HepG2 (cell line): Measurements from ENCODE around the gene EPB41L4A. TPM values are rescaled to one million over a fixed set of nuclear protein-coding genes. Genes with fewer than 3 reads are reported as not detected.

ENCODE experiments used
- ATAC-seq: fragments of 200-7000 bp; cut with Tn5 transposase; 3 replicates; pipeline ENCODE4 v1.9.1; 2020; ENCODE audit warnings: mild to moderate bottlenecking, moderate library complexity
- BruUV-seq: library from RNA; stranded (reverse); fragments of 400-500 nt; replicated peaks from 2 replicates; lab custom pipeline; 2021; lab: Mats Ljungman, UMichigan
- CTCF ChIA-PET: fragments of 300-600 bp; formaldehyde crosslinking; extraction: SDS; loops from one replicate; lab custom pipeline; 2021; ENCODE audit warnings: low total read pairs, inconsistent platforms, low intra/inter-chr PET ratio; lab: Yijun Ruan, JAX
- POLR2A ChIA-PET: fragments of 350-600 bp; sonication (Branson Sonifier 250); formaldehyde crosslinking; loops from one replicate; lab custom pipeline; 2020; ENCODE audit warnings: antibody characterized with exemption, inconsistent platforms; lab: Yijun Ruan, JAX
- DNase-seq: peaks from one replicate; pipeline ENCODE4 v3.0.0-alpha.2; 2015; ENCODE audit warnings: low spot score
- FAIRE-seq: peaks from 3 replicates; lab custom pipeline; 2011; peaks lifted over from hg19 to GRCh38; lab: Jason Lieb, UNC
- H2AFZ ChIP-seq: one replicate; pipeline ENCODE4 v1.6.1; 2011; ENCODE audit warnings: low read length, inconsistent platforms
- H3K27ac ChIP-seq: fragments of 300-600 bp; 3 replicates; pipeline ENCODE4 v1.8.0; 2011; ENCODE audit warnings: mixed run types, mild to moderate bottlenecking, mixed read lengths, low read length, inconsistent platforms; ENCODE audit not compliant: insufficient read depth; ENCODE audit errors: extremely low read length
- H3K27me3 ChIP-seq, 2 experiments: fragments of 200-600 bp in 1 of 2; 2 replicates in 1 of 2; 3 replicates in 1 of 2; pipeline versions ENCODE4 v1.6.0 to v1.8.0; 2011; ENCODE audit warnings: low read length in 2 of 2, mild to moderate bottlenecking in 2 of 2, moderate library complexity in 2 of 2, inconsistent platforms in 1 of 2; ENCODE audit not compliant: insufficient read depth in 2 of 2, control insufficient read depth in 1 of 2
- H3K36me3 ChIP-seq, 2 experiments: fragments of 200-600 bp in 1 of 2; replicated peaks in 1 of 2; 2 replicates in 1 of 2; 3 replicates in 1 of 2; pipeline versions ENCODE4 v1.5.1 to v1.8.0; 2011; ENCODE audit warnings: low read length in 2 of 2, inconsistent platforms in 1 of 2; ENCODE audit not compliant: insufficient read depth in 2 of 2, control insufficient read depth in 1 of 2
- H3K4me1 ChIP-seq: 2 replicates; pipeline ENCODE4 v1.5.1; 2012; ENCODE audit warnings: low read length, inconsistent platforms; ENCODE audit not compliant: insufficient read depth
- H3K4me2 ChIP-seq: 2 replicates; pipeline ENCODE4 v1.6.0; 2011; ENCODE audit warnings: low read depth, low read length, inconsistent platforms
- H3K4me3 ChIP-seq, 3 experiments: fragments of 200-600 bp in 1 of 3; sonication (generic), shearing (Covaris generic) in 1 of 3; replicated peaks in 1 of 3; 2 replicates each; pipeline ENCODE4 v1.5.1; 2011 to 2016; ENCODE audit warnings: low read length in 3 of 3, inconsistent platforms in 2 of 3, low read depth in 2 of 3, mild to moderate bottlenecking in 2 of 3, control low read depth in 1 of 3, mixed read lengths in 1 of 3; ENCODE audit not compliant: insufficient read depth in 1 of 3
- H3K79me2 ChIP-seq: one replicate; pipeline ENCODE4 v1.6.1; 2011; ENCODE audit warnings: low read length, inconsistent platforms; ENCODE audit not compliant: insufficient read depth
- H3K9ac ChIP-seq: 2 replicates; pipeline ENCODE4 v1.6.0; 2011; ENCODE audit warnings: mild to moderate bottlenecking, low read depth, low read length, inconsistent platforms; ENCODE audit not compliant: insufficient read depth
- H3K9me3 ChIP-seq: 2 replicates; pipeline ENCODE4 v1.5.1; 2012; ENCODE audit warnings: mild to moderate bottlenecking, low read length
- H4K20me1 ChIP-seq: 2 replicates; pipeline ENCODE4 v1.6.0; 2011; ENCODE audit warnings: inconsistent platforms, mild to moderate bottlenecking, low read length, moderate library complexity; ENCODE audit not compliant: insufficient read depth
- ATAD3A ChIP-seq: sonication (generic); formaldehyde crosslinking; IDR thresholded peaks from 2 replicates; pipeline ENCODE4 v1.4.0; 2020; ENCODE audit warnings: missing genetic modification reagents
- DMAP1 ChIP-seq: IDR thresholded peaks from 2 replicates; pipeline ENCODE4 v1.6.1; 2016
- IRF1 ChIP-seq: sonication (generic); formaldehyde crosslinking; IDR thresholded peaks from 2 replicates; pipeline ENCODE4 v1.4.0; 2020; ENCODE audit warnings: low read depth, mild to moderate bottlenecking, missing genetic modification reagents
- MTA3 ChIP-seq: sonication (generic); formaldehyde crosslinking; IDR thresholded peaks from 2 replicates; pipeline ENCODE4 v1.4.0; 2020; ENCODE audit warnings: missing genetic modification reagents
- NFE2 ChIP-seq: sonication (generic); formaldehyde crosslinking; IDR thresholded peaks from 2 replicates; pipeline ENCODE4 v1.4.0; 2020; ENCODE audit warnings: missing genetic modification reagents
- PRDM10 ChIP-seq: sonication (generic); formaldehyde crosslinking; IDR thresholded peaks from 2 replicates; pipeline ENCODE4 v1.4.0; 2020; ENCODE audit warnings: low read depth, missing genetic modification reagents
- REST ChIP-seq, 2 experiments: IDR thresholded peaks; 2 replicates each; pipeline ENCODE4 v1.6.1; 2011 to 2012; ENCODE audit warnings: low read length in 2 of 2, borderline replicate concordance in 1 of 2, low read depth in 1 of 2, mild to moderate bottlenecking in 1 of 2, moderate library complexity in 1 of 2
- SOX6 ChIP-seq, 2 experiments: fragments of 450-650 bp in 1 of 2; sonication (generic) in 1 of 2; formaldehyde crosslinking in 1 of 2; IDR thresholded peaks; 2 replicates each; pipeline versions ENCODE4 v1.4.0 to v1.6.1; 2017 to 2020; ENCODE audit warnings: antibody characterized with exemption in 1 of 2, mild to moderate bottlenecking in 1 of 2, missing genetic modification reagents in 1 of 2
- TBX2 ChIP-seq: sonication (generic); formaldehyde crosslinking; IDR thresholded peaks from 2 replicates; pipeline ENCODE4 v1.5.0; 2020; ENCODE audit warnings: missing genetic modification reagents, mild to moderate bottlenecking, borderline replicate concordance
- ZC3H13 ChIP-seq: sonication (generic); formaldehyde crosslinking; IDR thresholded peaks from 2 replicates; pipeline ENCODE4 v1.8.1; 2023; ENCODE audit warnings: mild to moderate bottlenecking, missing genetic modification reagents, moderate library complexity
- ZNF350 ChIP-seq: sonication (generic); formaldehyde crosslinking; IDR thresholded peaks from 2 replicates; pipeline ENCODE4 v1.4.0; 2020; ENCODE audit warnings: mild to moderate bottlenecking, low read depth, missing genetic modification reagents, borderline replicate concordance
- ZNF761 ChIP-seq: sonication (generic); formaldehyde crosslinking; conservative IDR thresholded peaks from 2 replicates; pipeline ENCODE4 v1.4.0; 2020; ENCODE audit warnings: mild to moderate bottlenecking, missing genetic modification reagents
- ZNF772 ChIP-seq: sonication (generic); formaldehyde crosslinking; IDR thresholded peaks from 2 replicates; pipeline ENCODE4 v1.5.0; 2020; ENCODE audit warnings: mild to moderate bottlenecking, missing genetic modification reagents
- ZSCAN21 ChIP-seq: sonication (generic); formaldehyde crosslinking; IDR thresholded peaks from 2 replicates; pipeline ENCODE4 v1.8.0; 2022; ENCODE audit warnings: mild to moderate bottlenecking, missing genetic modification reagents, moderate library complexity, borderline replicate concordance
- WGBS: methylation state at CpG from one replicate; pipeline ENCODE4 v1.1.6; 2017; ENCODE audit warnings: low lambda C conversion rate; 5-methylcytosine and 5-hydroxymethylcytosine counted together
- in situ Hi-C: cut with HindIII; loops from 2 replicates; pipeline ENCODE4 v1.10.0; 2017; ENCODE audit warnings: low pct_unique_long_range_greater_than_20kb; ENCODE audit not compliant: extremely low pct_ligation_motif_present
- intact Hi-C: fragments of 100-400 bp; cut with micrococcal nuclease; formaldehyde crosslinking; loops from one replicate; pipeline ENCODE4 v1.10.0; 2022; ENCODE audit not compliant: unreplicated experiment
- polyA plus RNA-seq, 8 experiments: library from polyadenylated mRNA; depleted of rRNA in 3 of 8; stranded (reverse) in 7 of 8; unstranded in 1 of 8; fragments of >200 nt; fragmentation: Illumina TruSeq in 4 of 8; extraction: Trizol in 4 of 8; gene quantifications; 2 replicates each; pipeline versions ENCODE4 v1.2.1 to v1.2.3, GENCODE V29; 2011 to 2016; ENCODE audit warnings: low read depth in 4 of 8, missing spikeins in 1 of 8, mixed read lengths in 1 of 8; ENCODE audit not compliant: insufficient read depth in 1 of 8
- total RNA-seq, 5 experiments: library from RNA; depleted of rRNA; stranded (reverse); fragments of >200 nt; fragmentation: Illumina TruSeq; extraction: Trizol; gene quantifications; 2 replicates each; pipeline ENCODE4 v1.2.3, GENCODE V29; 2016; ENCODE audit warnings: low read depth in 1 of 5

The EPB41L4A gene
- total and polyA plus RNA-seq, 2 of the 13 experiments (the other 11 are each of a cell fraction or from before 2014, with no cell fraction given) = 0.07 TPM; not detected in 1

- in situ Hi-C loops (no loop called here), intact Hi-C loops (no loop called here)
- BruUV-seq = no TSS peak
- DNase-seq = no peak
- no peak overlapping the region for H2AFZ ChIP-seq
- H3K4me3 ChIP-seq = no peak overlapping the region
- H3K79me2 ChIP-seq = no peaks in the 10 kb centered on the region
- POLR2A ChIA-PET = no interaction called here
- no peaks in the 10 kb centered on the region for H4K20me1 ChIP-seq
- no peaks in the 10 kb centered on the region; a peak in 3 of 5 replicates for H3K27me3 ChIP-seq
- H3K9me3 ChIP-seq = no peaks in the 10 kb centered on the region
- no peak for TF ChIP-seq SOX6 (IDR thresholded peaks at IDR 0.05)
- TF ChIP-seq SOX6 (CRISPR knock-in tag; IDR thresholded peaks at IDR 0.05) = no peak
- no peak for TF ChIP-seq REST (IDR thresholded peaks at IDR 0.05; ENCODE audit: borderline replicate concordance in 1 of 2, low read depth in 1 of 2, low read length in 2 of 2)
- TF ChIP-seq TBX2 (CRISPR knock-in tag) = no peak
- no peak for TF ChIP-seq NFE2 (CRISPR knock-in tag)
- TF ChIP-seq ZNF772 (CRISPR knock-in tag) = no peak
- TF ChIP-seq ATAD3A = no peak
- no peak for TF ChIP-seq ZNF350 (CRISPR knock-in tag)
- TF ChIP-seq ZC3H13 (CRISPR knock-in tag) = no peak
- no peak for TF ChIP-seq DMAP1 (CRISPR knock-in tag)
- no peak for TF ChIP-seq ZSCAN21
- no peak for TF ChIP-seq IRF1 (CRISPR knock-in tag)
- no peak for TF ChIP-seq MTA3 (CRISPR knock-in tag)
- no peak for TF ChIP-seq ZNF761
- no peak for TF ChIP-seq PRDM10
- no peak overlapping the region for H3K4me2 ChIP-seq
- no peaks in the 10 kb centered on the region for H3K4me1 ChIP-seq
- FAIRE-seq = no peak
- ATAC-seq = no peak
- H3K9ac ChIP-seq = no peak overlapping the region
- 5% methylated on average over 5 of the region's 5 CpGs for WGBS
- H3K27ac ChIP-seq = no peak overlapping the region
- CTCF ChIA-PET = no interaction called here
- H3K36me3 ChIP-seq = no peaks in the 10 kb centered on the region
Observed at GRCh38 chr5:112294126-112294525, 125.0 kb downstream of the EPB41L4A start.
